Measurements from ENCODE around the gene F2R. TPM values are rescaled to one million over a fixed set of nuclear protein-coding genes. Genes with fewer than 3 reads are reported as not detected.

Gene F2R
- total and polyA plus RNA-seq, 3 donors from 2014 or later: 17.9 to 29.9 (median 28.0) TPM

GRCh38 chr5:76692274-76692540 is 23.7 kb upstream of the F2R start:
- H3K4me1 ChIP-seq: peaks cover 5% of the 10 kb centered on the region
- no peaks in the 10 kb centered on the region for H3K36me3 ChIP-seq (ENCODE audit: low read depth, missing control alignments)
- H3K4me3 ChIP-seq: no peak overlapping the region
- intact Hi-C loops (cut with DNase I; ENCODE audit: low total_unique reads): no loop called here
- TF ChIP-seq POLR2A (IDR thresholded peaks at IDR 0.05) (no peak), CTCF (IDR thresholded peaks at IDR 0.05) (no peak)
- no peaks in the 10 kb centered on the region for H3K27me3 ChIP-seq
- no peak for DNase-seq
- H3K27ac ChIP-seq: no peak overlapping the region
- WGBS, 2 donors: 87 to 93% methylated on average over 6 of the region's 6 CpGs
- H3K9me3 ChIP-seq: no peaks in the 10 kb centered on the region

- Histone ChIP-seq H3K4me3 (no peak overlapping the region), H3K4me1 (peaks cover 5% of the 10 kb centered on the region), H3K36me3 (ENCODE audit: low read depth, missing control alignments) (no peaks in the 10 kb centered on the region), H3K9me3 (no peaks in the 10 kb centered on the region), H3K27me3 (no peaks in the 10 kb centered on the region), H3K27ac (no peak overlapping the region)
- whole genome bisulfite sequencing, 2 donors: 77 to 79% methylated on average over 3 of the region's 3 CpGs
- TF ChIP-seq CTCF (IDR thresholded peaks at IDR 0.05): no peak
- DNase-seq: no peak
- intact Hi-C loops (cut with DNase I; ENCODE audit: low total_unique reads): no loop called here
Measured at GRCh38 chr5:76692651-76693050, 23.3 kb upstream of the F2R start.

- Histone ChIP-seq H3K4me3 (no peak overlapping the region), H3K27me3 (no peaks in the 10 kb centered on the region), H3K9me3 (no peaks in the 10 kb centered on the region), H3K27ac (no peak overlapping the region), H3K4me1 (peaks cover 5% of the 10 kb centered on the region), H3K36me3 (ENCODE audit: low read depth, missing control alignments) (no peaks in the 10 kb centered on the region)
- intact Hi-C loops (cut with DNase I; ENCODE audit: low total_unique reads): no loop called here
- no peak for DNase-seq
- no peak for TF ChIP-seq CTCF (IDR thresholded peaks at IDR 0.05)
- TF ChIP-seq POLR2A (IDR thresholded peaks at IDR 0.05): no peak
- WGBS, 2 donors: 91 to 94% methylated on average over 3 of the region's 3 CpGs
Measured at GRCh38 chr5:76693141-76693540, 22.8 kb upstream of the F2R start.

GRCh38 chr5:76694317-76694716 is 21.6 kb upstream of the F2R start:
- intact Hi-C loops (cut with DNase I; ENCODE audit: low total_unique reads): no loop called here
- no peak for DNase-seq
- WGBS, 2 donors: 77 to 93% methylated on average over 2 of the region's 2 CpGs
- H3K27ac ChIP-seq: no peak overlapping the region
- no peak for TF ChIP-seq POLR2A (IDR thresholded peaks at IDR 0.05)
- no peaks in the 10 kb centered on the region for H3K36me3 ChIP-seq (ENCODE audit: low read depth, missing control alignments)
- no peaks in the 10 kb centered on the region for H3K9me3 ChIP-seq
- H3K4me3 ChIP-seq: no peak overlapping the region
- H3K4me1 ChIP-seq: peaks cover 5% of the 10 kb centered on the region
- H3K27me3 ChIP-seq: no peaks in the 10 kb centered on the region

GRCh38 chr5:76695346-76695745 is 20.6 kb upstream of the F2R start:
- Histone ChIP-seq H3K36me3 (ENCODE audit: low read depth, missing control alignments) (no peaks in the 10 kb centered on the region), H3K4me3 (no peak overlapping the region), H3K27ac (no peak overlapping the region), H3K4me1 (peaks cover 5% of the 10 kb centered on the region), H3K9me3 (no peaks in the 10 kb centered on the region), H3K27me3 (no peaks in the 10 kb centered on the region)
- no peak for DNase-seq
- WGBS, 2 donors: 90% methylated on average over 6 of the region's 6 CpGs
- intact Hi-C loops (cut with DNase I; ENCODE audit: low total_unique reads): no loop called here
- TF ChIP-seq POLR2A (IDR thresholded peaks at IDR 0.05) (no peak), CTCF (IDR thresholded peaks at IDR 0.05) (no peak)

All from testis (tissue), 3 donors.